HepG2 (cell line): ENCODE results near the gene MYH9. TPM values are rescaled to one million over a fixed set of nuclear protein-coding genes. Genes with fewer than 3 reads are reported as not detected.

Experiments
- CEBPG ChIP-seq: IDR thresholded peaks from 2 replicates; pipeline ENCODE4 v1.6.1; 2016
- CHD4 ChIP-seq: fragments of 200-600 bp; sonication (generic); IDR thresholded peaks from 2 replicates; pipeline ENCODE4 v1.7.0; 2017; ENCODE audit warnings: mild to moderate bottlenecking, low read length, borderline replicate concordance
- GFI1 ChIP-seq: sonication (generic); formaldehyde crosslinking; IDR thresholded peaks from 2 replicates; pipeline ENCODE4 v1.5.0; 2020; ENCODE audit warnings: missing genetic modification reagents, mild to moderate bottlenecking, borderline replicate concordance
- KDM5A ChIP-seq: fragments of 200-600 bp; sonication (generic); IDR thresholded peaks from 2 replicates; pipeline ENCODE4 v1.7.0; 2018; ENCODE audit warnings: antibody characterized with exemption, mild to moderate bottlenecking, low read length, borderline replicate concordance
- KLF12 ChIP-seq: sonication (generic); formaldehyde crosslinking; IDR thresholded peaks from 2 replicates; pipeline ENCODE4 v1.4.0; 2020; ENCODE audit warnings: missing genetic modification reagents, borderline replicate concordance
- RCOR2 ChIP-seq: IDR thresholded peaks from 2 replicates; pipeline ENCODE4 v1.6.1; 2016; ENCODE audit warnings: missing biosample characterization, missing genetic modification reagents
- SMARCE1 ChIP-seq: fragments of 450-650 bp; IDR thresholded peaks from 2 replicates; pipeline ENCODE4 v1.6.1; 2017; ENCODE audit warnings: borderline replicate concordance
- TBL1XR1 ChIP-seq: fragments of 150-350 bp; IDR thresholded peaks from 2 replicates; pipeline ENCODE4 v1.6.1; 2014; ENCODE audit warnings: borderline replicate concordance, low read length; ENCODE audit not compliant: partially characterized antibody
- WIZ ChIP-seq: sonication (generic); formaldehyde crosslinking; IDR thresholded peaks from 2 replicates; pipeline ENCODE4 v1.5.1; 2020; ENCODE audit warnings: mild to moderate bottlenecking, missing genetic modification reagents
- ZFP36L2 ChIP-seq: sonication (generic); formaldehyde crosslinking; IDR thresholded peaks from 2 replicates; pipeline ENCODE4 v1.4.0; 2020; ENCODE audit warnings: missing genetic modification reagents
- ZNF264 ChIP-seq: sonication (generic); formaldehyde crosslinking; IDR thresholded peaks from 2 replicates; pipeline ENCODE4 v1.4.0; 2020; ENCODE audit warnings: missing genetic modification reagents
- polyA plus RNA-seq, 8 experiments: library from polyadenylated mRNA; depleted of rRNA in 3 of 8; stranded (reverse) in 7 of 8; unstranded in 1 of 8; fragments of >200 nt; fragmentation: Illumina TruSeq in 4 of 8; extraction: Trizol in 4 of 8; gene quantifications; 2 replicates each; pipeline versions ENCODE4 v1.2.1 to v1.2.3, GENCODE V29; 2011 to 2016; ENCODE audit warnings: low read depth in 4 of 8, missing spikeins in 1 of 8, mixed read lengths in 1 of 8; ENCODE audit not compliant: insufficient read depth in 1 of 8
- total RNA-seq, 5 experiments: library from RNA; depleted of rRNA; stranded (reverse); fragments of >200 nt; fragmentation: Illumina TruSeq; extraction: Trizol; gene quantifications; 2 replicates each; pipeline ENCODE4 v1.2.3, GENCODE V29; 2016; ENCODE audit warnings: low read depth in 1 of 5
- TF ChIP-seq, protein P1 (sequence below): sonication (generic); formaldehyde crosslinking; IDR thresholded peaks from 2 replicates; pipeline ENCODE4 v1.5.1; 2020; ENCODE audit warnings: mild to moderate bottlenecking, moderate library complexity, missing genetic modification reagents
- TF ChIP-seq, protein P2 (sequence below): sonication (generic); formaldehyde crosslinking; IDR thresholded peaks from 2 replicates; pipeline ENCODE4 v1.8.0; 2022; ENCODE audit warnings: mild to moderate bottlenecking, missing genetic modification reagents
- TF ChIP-seq, protein P3 (sequence below): fragments of 450-650 bp; IDR thresholded peaks from 2 replicates; pipeline ENCODE4 v1.6.1; 2017
- TF ChIP-seq, protein P4 (sequence below): sonication (generic); formaldehyde crosslinking; IDR thresholded peaks from 2 replicates; pipeline ENCODE4 v1.5.0; 2020; ENCODE audit warnings: mild to moderate bottlenecking, missing genetic modification reagents
- TF ChIP-seq, protein P5 (sequence below): IDR thresholded peaks from 2 replicates; pipeline ENCODE4 v1.6.1; 2018; ENCODE audit warnings: missing genetic modification reagents, mild to moderate bottlenecking, missing compliant biosample characterization
- TF ChIP-seq, protein P6 (sequence below): sonication (generic); formaldehyde crosslinking; IDR thresholded peaks from 2 replicates; pipeline ENCODE4 v1.5.1; 2020; ENCODE audit warnings: missing genetic modification reagents, mild to moderate bottlenecking, borderline replicate concordance

Gene MYH9
- total and polyA plus RNA-seq, 2 of the 13 experiments (the other 11 are each of a cell fraction or from before 2014, with no cell fraction given): 50.7 to 98.5 TPM

DNA sequence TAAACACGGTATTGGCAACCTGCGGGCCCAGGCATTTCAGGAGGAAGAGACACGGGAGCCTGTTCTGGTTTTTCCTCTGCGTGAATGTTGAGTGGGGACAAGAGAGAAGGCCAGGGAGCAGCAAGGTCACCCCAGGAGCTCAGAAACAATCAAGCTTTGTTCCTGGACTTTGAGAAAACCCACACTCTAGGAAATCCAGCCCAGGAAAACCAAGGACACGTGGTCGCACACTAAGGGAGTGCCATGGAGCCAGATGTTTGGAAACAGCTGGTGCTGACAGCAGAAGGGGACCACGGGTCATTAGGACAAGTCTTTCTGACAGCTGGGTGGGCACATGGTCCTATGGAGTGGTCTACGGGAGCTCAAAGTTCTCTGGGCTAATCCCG is 44.1 kb downstream of the MYH9 start (continued):
- TF ChIP-seq, protein P1, sequence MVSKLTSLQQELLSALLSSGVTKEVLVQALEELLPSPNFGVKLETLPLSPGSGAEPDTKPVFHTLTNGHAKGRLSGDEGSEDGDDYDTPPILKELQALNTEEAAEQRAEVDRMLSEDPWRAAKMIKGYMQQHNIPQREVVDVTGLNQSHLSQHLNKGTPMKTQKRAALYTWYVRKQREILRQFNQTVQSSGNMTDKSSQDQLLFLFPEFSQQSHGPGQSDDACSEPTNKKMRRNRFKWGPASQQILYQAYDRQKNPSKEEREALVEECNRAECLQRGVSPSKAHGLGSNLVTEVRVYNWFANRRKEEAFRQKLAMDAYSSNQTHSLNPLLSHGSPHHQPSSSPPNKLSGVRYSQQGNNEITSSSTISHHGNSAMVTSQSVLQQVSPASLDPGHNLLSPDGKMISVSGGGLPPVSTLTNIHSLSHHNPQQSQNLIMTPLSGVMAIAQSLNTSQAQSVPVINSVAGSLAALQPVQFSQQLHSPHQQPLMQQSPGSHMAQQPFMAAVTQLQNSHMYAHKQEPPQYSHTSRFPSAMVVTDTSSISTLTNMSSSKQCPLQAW (CRISPR knock-in tag): no peak
- TF ChIP-seq, protein P2, sequence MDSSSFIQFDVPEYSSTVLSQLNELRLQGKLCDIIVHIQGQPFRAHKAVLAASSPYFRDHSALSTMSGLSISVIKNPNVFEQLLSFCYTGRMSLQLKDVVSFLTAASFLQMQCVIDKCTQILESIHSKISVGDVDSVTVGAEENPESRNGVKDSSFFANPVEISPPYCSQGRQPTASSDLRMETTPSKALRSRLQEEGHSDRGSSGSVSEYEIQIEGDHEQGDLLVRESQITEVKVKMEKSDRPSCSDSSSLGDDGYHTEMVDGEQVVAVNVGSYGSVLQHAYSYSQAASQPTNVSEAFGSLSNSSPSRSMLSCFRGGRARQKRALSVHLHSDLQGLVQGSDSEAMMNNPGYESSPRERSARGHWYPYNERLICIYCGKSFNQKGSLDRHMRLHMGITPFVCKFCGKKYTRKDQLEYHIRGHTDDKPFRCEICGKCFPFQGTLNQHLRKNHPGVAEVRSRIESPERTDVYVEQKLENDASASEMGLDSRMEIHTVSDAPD (CRISPR knock-in tag): peak; percentile 66; the same call in 1 of the 2 replicates
- TF ChIP-seq CHD4: no peak
- no peak for TF ChIP-seq ZFP36L2
- TF ChIP-seq TBL1XR1: peak; percentile 74
- TF ChIP-seq CEBPG (CRISPR knock-in tag): no peak
- no peak for TF ChIP-seq KLF12
- TF ChIP-seq, protein P3, sequence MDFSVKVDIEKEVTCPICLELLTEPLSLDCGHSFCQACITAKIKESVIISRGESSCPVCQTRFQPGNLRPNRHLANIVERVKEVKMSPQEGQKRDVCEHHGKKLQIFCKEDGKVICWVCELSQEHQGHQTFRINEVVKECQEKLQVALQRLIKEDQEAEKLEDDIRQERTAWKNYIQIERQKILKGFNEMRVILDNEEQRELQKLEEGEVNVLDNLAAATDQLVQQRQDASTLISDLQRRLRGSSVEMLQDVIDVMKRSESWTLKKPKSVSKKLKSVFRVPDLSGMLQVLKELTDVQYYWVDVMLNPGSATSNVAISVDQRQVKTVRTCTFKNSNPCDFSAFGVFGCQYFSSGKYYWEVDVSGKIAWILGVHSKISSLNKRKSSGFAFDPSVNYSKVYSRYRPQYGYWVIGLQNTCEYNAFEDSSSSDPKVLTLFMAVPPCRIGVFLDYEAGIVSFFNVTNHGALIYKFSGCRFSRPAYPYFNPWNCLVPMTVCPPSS: no peak
- TF ChIP-seq WIZ (CRISPR knock-in tag): no peak
- TF ChIP-seq, protein P4, sequence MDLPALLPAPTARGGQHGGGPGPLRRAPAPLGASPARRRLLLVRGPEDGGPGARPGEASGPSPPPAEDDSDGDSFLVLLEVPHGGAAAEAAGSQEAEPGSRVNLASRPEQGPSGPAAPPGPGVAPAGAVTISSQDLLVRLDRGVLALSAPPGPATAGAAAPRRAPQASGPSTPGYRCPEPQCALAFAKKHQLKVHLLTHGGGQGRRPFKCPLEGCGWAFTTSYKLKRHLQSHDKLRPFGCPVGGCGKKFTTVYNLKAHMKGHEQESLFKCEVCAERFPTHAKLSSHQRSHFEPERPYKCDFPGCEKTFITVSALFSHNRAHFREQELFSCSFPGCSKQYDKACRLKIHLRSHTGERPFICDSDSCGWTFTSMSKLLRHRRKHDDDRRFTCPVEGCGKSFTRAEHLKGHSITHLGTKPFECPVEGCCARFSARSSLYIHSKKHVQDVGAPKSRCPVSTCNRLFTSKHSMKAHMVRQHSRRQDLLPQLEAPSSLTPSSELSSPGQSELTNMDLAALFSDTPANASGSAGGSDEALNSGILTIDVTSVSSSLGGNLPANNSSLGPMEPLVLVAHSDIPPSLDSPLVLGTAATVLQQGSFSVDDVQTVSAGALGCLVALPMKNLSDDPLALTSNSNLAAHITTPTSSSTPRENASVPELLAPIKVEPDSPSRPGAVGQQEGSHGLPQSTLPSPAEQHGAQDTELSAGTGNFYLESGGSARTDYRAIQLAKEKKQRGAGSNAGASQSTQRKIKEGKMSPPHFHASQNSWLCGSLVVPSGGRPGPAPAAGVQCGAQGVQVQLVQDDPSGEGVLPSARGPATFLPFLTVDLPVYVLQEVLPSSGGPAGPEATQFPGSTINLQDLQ (CRISPR knock-in tag): no peak
- TF ChIP-seq, protein P5, sequence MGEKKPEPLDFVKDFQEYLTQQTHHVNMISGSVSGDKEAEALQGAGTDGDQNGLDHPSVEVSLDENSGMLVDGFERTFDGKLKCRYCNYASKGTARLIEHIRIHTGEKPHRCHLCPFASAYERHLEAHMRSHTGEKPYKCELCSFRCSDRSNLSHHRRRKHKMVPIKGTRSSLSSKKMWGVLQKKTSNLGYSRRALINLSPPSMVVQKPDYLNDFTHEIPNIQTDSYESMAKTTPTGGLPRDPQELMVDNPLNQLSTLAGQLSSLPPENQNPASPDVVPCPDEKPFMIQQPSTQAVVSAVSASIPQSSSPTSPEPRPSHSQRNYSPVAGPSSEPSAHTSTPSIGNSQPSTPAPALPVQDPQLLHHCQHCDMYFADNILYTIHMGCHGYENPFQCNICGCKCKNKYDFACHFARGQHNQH (CRISPR knock-in tag): no peak; the same call in none of the 2 replicates
- no peak for TF ChIP-seq KDM5A
- TF ChIP-seq, protein P6, sequence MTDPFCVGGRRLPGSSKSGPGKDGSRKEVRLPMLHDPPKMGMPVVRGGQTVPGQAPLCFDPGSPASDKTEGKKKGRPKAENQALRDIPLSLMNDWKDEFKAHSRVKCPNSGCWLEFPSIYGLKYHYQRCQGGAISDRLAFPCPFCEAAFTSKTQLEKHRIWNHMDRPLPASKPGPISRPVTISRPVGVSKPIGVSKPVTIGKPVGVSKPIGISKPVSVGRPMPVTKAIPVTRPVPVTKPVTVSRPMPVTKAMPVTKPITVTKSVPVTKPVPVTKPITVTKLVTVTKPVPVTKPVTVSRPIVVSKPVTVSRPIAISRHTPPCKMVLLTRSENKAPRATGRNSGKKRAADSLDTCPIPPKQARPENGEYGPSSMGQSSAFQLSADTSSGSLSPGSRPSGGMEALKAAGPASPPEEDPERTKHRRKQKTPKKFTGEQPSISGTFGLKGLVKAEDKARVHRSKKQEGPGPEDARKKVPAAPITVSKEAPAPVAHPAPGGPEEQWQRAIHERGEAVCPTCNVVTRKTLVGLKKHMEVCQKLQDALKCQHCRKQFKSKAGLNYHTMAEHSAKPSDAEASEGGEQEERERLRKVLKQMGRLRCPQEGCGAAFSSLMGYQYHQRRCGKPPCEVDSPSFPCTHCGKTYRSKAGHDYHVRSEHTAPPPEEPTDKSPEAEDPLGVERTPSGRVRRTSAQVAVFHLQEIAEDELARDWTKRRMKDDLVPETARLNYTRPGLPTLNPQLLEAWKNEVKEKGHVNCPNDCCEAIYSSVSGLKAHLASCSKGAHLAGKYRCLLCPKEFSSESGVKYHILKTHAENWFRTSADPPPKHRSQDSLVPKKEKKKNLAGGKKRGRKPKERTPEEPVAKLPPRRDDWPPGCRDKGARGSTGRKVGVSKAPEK (CRISPR knock-in tag): no peak
- peak; percentile 21; the same call in 1 of the 2 replicates for TF ChIP-seq RCOR2 (CRISPR knock-in tag)
- TF ChIP-seq GFI1 (CRISPR knock-in tag): no peak
- TF ChIP-seq ZNF264: no peak
- TF ChIP-seq SMARCE1: no peak
